COR-L47 (cell line): Measurements from ENCODE around the gene RFNG.
"Not testable (repeated sequence)": the region's sequence is repeated elsewhere in the genome, so short reads cannot be mapped to it uniquely, and the experiment has no call there.

ENCODE experiments used
- DNase-seq: peaks from one replicate; lab custom pipeline; 2025; lab: John Stamatoyannopoulos, UW

RFNG gene

DNA sequence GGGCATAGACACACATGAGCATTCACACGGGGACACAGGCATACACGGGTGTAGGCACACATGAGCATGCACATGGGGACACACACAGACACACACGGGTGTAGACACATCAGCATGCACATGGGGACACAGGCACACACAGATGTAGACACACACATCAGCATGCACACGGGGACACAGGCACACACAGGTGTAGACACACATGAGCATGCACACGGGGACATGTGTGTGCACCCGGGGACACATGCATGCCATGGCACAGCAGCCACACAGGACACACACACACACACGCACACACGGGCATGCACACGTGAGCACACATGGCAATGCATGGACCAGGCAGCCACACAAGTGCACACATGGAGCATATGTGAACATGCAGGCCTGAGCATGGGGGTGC, 9.0 kb downstream of the RFNG start:
- no peak for DNase-seq

DNA sequence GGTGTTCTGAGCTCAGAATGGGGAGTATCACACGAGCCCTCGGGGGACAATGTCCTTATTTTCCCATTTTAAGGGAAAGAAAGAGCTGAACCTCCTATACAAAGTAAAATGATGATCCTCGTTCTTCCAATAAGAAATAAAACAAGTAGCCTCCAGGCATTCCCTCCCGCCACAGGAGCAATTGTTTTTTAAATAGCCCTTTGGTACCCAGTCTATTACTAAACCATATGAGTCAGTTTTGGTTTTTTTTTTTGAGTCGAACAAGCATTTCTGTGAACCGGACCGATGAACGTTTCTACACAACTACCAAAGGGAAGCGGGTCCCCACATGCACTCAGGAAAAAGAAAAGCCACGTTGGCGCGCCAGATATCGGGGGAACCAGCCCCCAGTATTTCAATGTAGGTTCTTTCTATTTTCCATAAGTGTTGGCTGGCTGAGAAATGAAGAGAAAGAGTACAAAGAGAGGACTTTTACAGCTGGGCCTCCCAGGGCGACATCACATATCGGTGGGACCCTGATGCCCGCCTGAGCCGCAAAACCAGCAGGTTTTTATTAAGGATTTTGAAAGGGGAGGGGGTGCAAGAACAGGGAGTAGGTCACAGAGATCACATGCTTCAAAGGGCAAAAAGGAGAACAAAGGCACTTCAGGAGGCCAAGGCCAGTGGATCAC, 10.3 kb downstream of the RFNG start:
- no peak for DNase-seq

DNA sequence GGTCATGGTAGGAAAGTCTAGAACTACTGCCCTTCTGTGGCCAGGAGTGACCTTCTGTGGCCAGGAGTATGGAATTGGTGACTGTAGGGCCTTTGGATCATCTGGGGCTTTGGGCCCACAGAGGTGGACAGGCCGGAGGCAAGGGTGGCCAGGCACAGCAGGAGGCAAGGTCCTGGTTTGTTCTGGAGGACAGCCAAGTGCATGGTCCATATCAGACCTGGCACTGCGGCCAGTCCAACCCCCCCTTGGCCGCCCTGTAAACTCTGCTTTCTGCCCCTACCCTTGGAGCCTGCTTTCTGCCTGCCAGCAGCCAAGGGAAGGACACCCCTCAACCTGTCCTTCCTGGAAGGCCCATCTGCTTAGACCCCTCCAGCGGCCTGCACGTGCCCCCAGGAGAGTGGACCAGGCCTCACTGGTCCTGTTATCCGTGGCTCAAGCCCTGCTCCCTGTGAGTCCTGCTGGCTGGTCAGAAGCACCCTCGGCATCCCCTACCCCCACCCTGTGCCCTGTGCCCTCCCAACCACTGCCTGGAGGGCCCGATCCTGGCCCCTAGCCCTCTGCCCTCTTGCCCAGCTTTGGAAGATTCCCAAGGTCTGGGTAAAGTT, 11.8 kb downstream of the RFNG start:
- no peak for DNase-seq

DNA sequence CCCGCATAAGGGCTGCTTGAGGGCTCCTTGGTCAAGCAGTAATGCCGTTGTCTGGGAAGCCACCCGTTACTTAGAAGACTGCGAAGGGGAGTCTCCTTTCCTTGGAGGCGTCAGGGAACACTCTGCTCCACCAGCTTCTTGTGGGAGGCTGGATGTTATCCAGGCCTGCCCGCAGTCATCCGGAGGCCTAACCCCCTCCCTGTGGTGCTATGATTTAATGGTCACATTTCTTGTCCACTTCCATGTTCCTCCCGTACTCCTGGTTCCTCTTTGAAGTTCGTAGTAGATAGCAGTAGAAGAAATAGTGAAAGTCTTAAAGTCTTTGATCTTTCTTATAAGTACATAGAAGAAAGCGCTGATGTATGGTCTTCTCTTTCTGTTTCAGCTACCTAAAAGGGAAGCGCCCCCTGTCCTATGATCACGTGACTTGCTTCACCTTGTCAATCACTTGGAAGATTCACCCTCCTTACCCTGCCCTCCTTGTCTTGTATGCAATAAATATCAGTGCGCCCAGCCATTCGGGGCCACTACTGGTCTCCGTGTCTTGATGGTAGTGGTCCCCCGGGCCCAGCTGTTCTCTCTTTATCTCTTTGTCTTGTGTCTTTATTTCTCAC, 12.7 kb downstream of the RFNG start:
- not testable (repeated sequence) for DNase-seq

DNA sequence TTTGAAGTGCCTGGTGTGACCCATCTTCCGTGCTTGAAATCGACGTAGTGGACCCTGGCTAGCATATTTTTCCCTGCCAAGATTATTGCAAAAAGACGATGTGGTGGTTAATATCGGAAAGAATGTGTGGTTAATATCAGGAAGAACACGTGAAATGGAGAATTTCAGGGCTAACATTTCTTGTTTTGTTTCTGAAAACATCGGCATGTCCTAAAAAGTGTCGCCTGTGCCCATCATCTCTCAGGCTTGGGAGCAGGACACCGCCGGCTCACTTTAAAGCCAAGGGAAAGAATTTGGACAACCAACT, 13.8 kb downstream of the RFNG start:
- DNase-seq, result no peak

DNA sequence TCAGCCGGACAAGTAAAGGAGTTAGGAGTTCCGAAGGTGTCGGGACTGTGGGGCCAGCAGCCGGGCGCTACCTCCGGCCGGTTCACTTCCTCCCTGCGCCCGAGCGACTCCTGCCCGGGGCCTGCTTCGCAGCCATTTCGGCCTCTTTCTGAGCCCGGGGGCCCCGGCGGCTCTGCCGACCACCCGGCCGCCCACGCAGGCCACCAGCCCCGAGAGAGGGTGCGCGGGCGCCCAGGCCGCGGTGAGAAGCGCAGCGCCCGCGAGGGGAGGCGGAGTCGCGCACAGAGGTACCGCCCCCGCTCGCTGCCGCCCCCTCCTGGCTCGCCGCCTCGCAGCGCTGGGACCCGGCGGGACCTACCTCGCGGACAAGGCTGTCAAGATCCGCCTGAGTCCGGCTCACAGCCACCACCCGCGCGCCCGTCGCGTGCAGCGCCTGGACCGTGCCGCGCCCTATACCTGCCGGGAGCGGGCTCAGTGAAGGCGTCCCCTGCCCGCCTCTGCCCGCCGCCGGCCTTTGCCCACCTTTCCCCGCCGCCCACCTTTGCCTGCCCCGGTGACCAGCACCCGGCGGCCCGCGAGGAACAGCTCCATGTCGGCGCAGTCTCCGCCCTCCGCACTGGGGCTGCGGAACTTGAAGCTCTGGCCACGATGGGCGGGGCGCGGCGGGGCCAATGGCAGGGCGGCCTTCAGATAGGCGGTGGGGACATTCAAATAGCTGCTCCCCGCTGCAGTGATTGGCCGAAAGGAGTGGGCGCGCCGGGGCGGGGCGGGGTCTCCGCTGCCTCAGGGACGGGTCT, 14.3 kb downstream of the RFNG start, which contains the start of gene DCXR:
DCXR (minus strand) TSS at position 606 of the 797 bp plus-strand sequence; CDS start at position 591, 15 bp downstream.
- DNase-seq, result peak; percentile 96

DNA sequence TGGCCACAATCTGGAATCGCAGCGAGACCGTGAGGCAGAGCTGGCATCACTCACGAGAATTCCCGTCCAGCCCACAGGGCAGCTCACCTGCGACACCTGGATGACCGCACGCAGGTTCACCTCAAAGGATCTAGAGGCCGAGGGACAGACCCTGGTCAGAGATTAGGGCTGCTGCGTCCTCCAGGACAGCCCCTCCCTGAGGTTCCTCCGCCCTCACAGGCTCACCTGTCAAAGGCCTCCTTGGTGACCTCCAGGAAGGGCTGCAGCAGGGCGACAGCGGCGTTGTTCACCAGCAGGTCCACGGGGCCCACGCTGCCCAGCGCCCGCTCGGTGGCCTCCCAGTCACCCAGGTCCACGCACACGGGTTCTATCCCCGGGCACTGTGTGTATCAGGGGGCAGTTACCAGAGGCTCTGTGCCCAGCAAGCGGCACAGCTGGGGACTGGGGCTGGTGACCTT, 14.9 kb downstream of the RFNG start:
- DNase-seq, result no peak

DNA sequence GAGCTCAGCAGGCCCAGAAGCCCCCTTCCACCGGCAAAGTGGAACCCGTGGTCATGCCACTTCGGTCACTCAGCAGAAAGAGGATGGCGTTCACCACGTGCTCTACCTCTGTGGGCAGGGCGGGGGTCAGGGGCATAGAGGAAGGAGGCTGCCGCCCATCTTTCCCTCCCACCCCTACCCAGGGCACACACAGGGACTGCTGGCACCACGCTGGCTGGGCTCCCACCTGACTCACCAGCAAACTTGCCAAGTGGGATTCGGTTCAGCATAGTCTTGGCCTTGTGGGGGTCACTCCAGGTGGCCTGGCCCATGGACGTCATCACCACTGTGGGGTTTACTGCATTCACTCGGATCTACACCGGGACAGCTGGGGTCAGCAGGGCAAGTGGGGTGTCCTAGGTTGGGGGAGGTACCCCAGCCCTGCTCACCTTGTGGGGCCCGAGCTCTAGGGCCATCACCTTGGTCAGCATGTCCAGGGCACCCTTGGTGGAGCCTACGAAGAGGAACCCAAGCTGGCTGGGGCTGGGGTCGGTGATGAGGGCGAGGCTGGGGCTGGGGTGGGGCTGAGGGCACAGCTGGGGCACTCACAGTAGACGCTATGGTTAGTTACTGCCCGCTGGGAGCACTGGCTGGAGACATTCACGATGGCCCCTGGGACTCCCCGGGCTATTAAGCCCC, 15.5 kb downstream of the RFNG start:
- no peak for DNase-seq

DNA sequence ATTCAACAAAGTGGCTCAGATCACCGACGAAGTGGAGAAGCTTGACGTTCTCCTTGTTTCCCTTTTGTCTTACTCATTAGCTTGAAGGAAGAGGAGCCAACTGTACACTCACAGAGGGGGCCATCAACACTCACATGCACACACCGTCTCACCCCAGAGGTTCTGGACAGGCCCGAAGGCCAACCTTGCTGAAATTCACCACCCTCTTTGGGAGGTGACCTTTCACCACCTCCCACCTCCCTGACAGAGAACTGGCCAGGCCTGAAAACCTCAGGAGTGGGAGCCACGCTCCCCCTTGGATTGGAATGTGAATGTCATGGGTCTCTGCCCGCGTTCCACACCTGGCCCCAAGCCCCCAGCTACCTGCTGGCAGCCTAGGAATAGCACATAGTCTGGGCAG, 16.1 kb downstream of the RFNG start:
- DNase-seq, result no peak

DNA sequence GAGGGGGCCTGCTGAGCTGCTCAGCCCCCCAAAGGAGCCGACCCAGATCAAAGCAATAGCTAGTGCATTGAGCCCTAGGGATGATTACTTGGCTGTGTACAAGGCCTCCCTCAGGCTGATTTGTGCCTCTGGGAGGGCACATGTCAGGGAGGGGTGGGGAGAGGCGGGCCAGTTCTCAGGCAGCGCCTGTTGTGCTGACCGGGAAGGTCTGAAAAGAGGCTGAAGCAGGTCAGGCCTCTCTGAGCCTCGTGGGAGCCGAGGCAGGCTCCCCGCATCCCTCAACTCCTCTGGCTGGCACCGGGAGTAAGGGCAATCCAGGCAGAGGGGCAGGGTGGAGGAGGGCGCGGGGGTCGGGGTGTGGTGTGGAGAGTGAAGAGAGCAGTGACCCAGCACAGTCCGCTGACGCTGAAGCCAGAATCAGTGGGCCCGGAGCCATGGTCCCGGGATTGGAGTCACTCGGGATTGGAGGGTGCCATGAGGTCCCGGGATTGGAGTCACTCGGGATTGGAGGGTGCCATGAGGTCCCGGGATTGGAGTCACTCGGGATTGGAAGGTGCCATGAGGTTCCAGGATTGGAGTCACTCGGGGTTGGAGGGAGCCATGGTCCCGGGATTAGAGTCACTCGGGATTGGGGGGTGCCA, 17.1 kb downstream of the RFNG start:
- DNase-seq, result no peak

DNA sequence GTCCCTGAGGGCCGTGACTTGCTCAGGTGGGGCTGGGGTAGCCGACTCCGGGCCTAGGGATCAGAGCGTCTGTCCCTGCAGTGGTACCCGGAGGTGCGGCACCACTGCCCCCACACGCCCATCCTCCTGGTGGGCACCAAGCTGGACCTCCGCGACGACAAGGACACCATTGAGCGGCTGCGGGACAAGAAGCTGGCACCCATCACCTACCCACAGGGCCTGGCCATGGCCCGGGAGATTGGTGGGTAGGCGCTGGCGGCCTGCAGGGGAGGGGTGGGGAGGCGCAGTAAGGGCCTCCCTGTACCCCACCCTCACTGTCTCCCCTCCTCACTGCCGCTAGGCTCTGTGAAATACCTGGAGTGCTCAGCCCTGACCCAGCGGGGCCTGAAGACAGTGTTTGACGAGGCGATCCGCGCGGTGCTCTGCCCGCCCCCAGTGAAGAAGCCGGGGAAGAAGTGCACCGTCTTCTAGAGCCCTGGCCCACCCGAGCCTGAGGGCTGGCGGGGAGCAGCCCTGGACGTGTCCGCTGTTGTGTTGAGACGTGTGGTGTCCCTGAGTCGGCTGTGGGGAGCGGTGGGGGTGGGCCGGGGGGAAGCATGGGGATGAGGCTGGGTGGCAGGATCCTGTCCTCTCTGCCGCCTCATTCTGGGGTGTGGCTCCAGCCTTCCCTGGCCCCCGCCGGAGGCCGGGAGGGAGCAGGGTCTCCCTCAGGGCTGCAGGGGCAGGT, 18.1 kb downstream of the RFNG start:
- DNase-seq, result no peak

DNA sequence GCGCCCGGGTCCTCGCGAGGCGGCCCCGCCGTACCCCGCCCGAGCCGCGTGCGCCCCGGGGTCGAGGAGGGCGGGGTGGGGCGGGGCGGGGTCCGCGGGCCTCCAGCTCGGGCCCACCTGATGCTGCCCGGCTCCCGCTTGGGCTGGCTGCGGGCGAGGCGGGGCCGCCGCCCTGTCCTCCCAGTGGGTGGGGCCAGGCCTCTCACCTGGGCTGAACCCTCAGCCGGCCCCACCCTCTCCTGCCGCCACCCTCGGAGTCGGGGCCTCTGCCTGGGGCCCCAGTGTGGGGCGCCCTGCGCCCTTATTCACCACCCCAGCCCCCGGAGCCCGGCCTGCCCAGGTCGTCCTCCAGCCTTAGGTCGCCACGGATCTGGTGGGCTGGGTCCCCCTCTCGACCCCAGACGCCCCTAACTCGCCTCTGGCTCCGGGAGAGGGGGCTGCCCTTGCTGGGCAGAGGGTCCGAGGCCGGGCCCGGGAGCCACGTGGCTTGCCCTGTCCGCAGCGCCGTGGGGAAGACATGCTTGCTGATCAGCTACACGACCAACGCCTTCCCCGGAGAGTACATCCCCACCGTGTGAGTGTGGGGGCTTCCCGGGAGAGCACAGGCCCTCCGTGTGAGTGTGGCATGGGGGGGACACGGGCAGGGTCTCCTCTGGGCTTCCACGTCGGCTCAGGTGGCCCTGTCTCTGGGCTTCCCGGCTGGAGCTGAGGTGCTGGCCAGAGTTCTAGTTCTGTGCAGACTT, 19.6 kb downstream of the RFNG start:
- peak; percentile 46 for DNase-seq

DNA sequence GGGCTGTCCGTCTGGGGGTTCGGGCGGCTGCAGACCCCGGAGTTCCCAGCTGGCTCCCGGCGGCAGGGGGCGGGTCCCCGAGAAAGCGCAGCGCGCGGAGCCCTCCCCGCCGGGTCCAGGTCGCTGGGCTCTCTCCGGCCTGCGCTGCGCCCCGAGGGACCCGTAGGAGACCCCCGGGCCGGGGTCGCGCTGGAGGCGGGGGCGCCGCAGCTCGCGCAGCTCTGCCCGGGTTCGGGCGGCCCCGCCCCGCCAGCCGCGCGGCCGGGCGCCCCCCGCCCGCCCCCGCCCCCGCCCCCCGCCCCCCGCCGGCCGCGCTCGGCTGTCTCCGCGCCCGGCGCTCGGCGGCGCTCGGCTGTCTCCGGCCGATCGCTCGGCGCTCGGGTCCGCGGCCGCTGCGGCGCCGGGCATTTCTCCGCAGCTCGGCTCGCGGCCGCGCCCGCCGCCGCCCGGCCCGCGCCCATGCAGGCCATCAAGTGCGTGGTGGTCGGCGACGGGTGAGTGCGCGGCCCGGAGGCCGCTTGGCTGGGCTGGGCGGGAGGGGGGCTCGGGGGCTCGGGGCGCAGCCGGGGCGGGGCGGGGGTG, 20.2 kb downstream of the RFNG start, which contains the start of gene RAC3:
RAC3 (plus strand) TSS at position 376 of the 582 bp plus-strand sequence; CDS start at position 460, 84 bp downstream.
- DNase-seq, result peak; percentile 27

DNA sequence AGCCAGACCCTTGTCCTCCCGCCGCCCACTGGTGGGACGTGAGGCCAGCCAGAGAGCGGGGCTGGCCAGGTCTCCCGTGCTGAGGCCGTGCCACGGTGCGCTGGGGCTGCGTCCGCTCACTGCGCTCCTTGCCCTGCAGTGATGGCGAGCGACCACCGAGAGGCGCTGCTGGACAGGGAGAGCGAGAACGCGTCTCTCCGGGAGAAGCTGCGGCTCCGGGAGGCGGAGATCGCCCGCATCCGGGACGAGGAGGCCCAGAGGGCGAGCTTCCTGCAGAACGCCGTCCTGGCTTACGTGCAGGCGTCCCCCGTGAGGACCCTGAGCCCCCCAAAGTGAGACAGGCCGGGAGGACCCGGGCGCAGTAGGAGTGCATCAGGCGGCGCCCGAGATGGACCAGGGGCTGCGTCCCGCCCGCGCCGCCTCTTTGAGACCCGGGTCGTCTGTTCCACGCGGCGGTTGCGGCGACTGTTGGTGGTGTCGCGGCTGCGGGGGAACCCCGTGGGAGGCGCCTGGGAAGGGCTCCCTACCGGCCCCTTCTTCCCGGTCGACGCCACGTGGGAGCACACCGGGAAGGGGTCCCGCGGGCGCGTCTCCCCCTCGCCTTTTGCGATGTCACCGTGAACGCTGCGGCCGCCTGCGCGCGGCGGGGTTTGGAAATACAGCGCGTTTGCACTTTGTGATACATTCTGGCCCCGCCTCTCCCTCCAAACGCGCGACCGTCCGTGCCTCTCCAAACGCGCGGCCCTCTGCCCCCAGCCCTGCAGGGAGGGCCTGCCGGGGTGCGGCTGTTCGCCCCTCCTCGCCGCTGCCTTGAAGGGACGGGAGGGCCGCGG, 20.9 kb downstream of the RFNG start:
- DNase-seq, result peak; percentile 80

DNA sequence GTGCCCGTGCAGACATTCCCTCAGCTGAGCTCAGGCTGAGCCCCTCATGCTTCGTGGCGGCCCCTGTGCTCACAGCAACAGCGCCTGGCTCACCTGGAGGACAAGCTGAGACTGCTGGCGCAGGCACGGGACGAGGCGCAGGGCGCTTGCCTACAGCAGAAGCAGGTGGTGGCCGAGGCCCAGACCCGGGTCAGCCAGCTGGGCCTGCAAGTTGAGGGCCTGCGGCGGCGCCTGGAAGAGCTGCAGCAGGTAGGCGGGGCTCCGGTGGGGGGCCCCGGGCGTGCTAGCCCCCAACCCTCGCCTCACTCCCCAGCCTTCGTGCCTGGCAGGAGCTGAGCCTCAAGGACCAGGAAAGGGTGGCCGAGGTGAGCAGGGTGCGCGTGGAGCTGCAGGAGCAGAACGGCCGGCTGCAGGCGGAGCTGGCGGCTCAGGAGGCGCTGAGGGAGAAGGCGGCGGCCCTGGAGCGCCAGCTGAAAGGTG, 21.6 kb downstream of the RFNG start:
- DNase-seq, result no peak

DNA sequence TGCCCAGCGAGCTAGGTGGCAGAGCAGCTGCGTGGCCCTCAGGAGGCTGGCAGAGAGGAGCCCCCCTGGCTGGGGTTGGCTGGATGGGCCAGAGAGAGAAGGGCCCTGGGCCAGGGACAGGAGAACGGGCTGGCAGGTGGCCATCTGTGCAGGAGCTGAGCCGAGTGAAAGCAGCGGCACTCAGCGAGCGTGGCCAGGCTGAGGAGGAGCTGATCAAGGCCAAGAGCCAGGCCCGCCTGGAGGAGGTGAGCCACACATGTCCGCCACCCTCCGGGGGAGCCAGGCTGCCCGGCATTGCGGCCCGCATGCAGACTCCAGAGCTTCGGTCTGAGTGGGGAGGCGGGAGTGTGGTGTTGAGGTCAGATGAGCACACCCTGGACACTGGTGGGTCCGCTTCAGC, 22.2 kb downstream of the RFNG start:
- DNase-seq, result no peak

DNA sequence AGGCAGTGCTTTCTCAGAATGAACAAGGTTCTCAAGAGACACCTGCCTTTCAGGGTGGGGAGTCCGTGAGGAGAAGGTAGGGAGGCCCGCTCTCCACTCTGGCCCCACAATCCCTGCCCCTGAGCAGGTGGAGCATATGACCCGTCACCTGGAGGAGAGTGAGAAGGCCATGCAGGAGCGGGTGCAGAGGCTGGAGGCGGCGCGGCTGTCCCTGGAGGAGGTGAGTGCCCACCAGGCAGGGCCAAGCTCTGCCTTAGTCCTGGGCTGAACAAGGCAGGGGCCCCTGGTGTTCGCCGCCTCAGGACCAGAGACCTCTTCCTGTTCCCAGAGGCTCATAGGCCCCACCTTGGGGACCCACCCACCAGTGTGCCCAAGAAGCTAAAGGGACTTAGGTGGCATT, 22.6 kb downstream of the RFNG start:
- DNase-seq, result no peak

DNA sequence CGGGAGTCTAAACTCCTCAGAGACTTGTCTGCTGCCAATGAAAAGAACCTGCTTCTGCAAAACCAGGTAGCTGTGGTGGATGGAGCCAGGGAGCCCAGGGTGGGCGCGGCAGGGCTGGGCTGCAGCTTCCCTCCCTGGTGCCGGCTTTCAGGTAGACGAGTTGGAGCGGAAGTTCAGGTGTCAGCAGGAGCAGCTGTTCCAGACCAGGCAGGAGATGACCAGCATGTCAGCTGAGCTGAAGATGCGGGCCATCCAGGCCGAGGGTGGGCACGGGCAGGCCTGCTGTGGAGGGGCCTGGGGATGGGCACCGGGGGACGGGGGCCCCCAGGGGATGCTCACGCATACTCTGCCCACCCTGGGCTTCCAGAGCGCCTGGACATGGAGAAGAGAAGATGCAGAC, 23.4 kb downstream of the RFNG start:
- DNase-seq, result no peak
